Measurements from ENCODE around the gene FARS2.
"Not testable (repeated sequence)": the region's sequence is repeated elsewhere in the genome, so short reads cannot be mapped to it uniquely, and the experiment has no call there.

Gene FARS2

DNA sequence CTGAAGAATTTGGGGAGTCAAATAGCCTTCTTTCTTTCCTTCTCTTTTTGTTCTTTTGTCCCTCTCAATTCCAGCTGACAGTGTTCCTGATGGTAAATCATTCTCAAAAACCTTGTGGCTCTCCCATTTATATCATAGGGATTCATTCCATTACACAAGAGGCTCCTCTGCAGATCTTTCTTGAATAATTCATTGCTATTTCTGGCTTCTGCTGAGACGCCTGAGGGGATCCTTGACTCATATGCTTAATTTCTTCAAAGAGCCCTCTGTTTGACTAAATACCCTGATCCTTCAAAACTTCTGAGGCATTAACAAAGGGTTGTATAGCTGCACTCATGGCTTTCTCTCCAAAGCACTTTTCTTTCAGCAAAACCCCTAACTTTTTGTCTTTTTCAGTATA lies 289.3 kb downstream of the FARS2 start:
- no peak for DNase-seq

DNA sequence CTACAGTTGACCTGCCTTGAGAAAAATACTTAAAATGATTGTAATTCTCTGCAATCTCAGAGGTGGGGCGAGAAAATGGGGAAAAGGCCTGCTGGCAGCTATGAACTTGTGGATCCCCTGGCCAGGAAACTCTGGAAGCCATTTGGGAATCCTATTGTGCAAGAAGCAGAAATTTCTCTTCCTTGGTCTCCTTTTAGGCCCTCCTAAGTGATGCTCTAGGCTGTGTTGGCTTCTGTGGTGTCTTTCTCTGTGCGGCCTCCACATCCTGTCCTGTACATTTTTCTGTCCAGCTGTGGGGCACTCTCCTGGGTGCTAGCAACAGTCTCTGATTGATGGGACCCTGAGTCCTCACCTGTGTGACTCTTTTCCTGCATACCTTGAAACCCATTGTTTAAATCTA lies 290.9 kb downstream of the FARS2 start:
- DNase-seq: no peak

DNA sequence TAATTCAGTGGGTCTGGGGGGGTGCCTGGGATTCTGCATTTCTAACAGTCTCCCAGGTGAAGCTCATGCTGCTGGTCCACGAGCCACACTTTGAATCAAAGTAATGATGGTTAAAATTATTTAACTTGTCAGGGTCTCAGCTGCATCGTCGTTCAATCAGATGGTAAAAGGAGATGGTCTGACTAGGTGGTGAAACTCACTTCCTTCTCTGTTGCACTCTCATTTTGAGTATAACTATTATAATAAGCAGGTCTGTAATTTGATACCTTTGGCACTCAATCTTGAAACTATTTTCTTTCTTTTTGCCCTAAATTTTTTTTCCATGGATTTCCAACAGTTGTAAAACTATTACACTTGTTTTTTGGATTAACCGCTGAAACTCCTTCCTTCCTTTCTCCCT lies 292.5 kb downstream of the FARS2 start:
- no peak for DNase-seq

DNA sequence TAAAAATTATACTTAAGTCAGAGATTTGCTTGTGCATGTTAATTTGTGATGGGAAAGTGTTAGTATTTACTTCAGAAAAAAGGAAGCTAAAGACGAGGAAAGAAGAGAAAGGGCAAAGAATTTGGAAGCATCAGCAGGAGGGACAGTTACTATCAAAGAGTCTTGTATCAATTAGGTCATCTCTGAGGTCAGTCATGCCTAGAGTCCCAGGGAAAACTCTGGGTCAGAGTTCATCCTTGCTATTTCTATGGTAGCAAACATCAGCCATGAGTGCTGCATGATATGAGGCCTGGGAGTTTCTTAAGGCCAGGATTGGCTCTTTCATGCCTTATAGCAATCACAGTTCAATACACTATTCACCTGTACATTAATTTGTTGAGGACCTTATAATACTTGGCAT lies 292.9 kb downstream of the FARS2 start:
- DNase-seq: no peak

DNA sequence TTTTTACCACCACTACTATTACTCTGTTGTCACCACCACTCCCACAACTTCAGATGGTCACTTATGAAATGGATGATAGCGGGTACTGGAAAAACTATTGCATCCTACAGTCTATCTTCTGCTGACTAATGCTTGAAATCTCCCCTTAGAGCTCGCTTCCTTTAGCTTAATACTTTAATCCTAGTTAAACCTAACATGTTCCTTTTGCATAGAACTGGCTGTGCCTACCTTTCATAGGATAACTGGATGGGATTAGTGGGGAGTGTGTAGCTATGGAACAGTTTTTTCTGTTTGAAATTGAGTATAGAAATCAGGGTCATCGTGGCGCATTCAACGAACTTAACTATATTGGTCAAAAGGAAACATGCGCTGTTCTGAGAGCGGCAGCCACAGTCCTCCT lies 294.7 kb downstream of the FARS2 start:
- DNase-seq: no peak

DNA sequence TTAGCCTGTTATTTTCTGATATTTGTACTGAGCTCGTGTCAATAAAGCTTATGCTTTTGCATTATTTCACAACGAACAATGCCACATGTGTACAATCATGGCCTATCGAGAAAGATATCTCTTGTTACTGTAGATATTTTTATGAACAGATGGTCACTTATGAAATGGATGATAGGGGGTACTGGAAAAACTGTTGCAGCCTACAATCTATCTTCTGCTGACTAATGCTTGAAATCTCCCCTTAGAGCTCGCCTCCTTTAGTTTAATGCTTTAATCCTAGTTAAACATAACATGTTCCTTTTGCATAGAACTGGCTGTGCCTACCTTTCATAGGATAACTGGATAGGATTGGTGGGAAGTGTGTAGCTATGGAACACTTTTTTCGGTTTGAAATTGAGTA lies 296.2 kb downstream of the FARS2 start:
- DNase-seq: no peak

DNA sequence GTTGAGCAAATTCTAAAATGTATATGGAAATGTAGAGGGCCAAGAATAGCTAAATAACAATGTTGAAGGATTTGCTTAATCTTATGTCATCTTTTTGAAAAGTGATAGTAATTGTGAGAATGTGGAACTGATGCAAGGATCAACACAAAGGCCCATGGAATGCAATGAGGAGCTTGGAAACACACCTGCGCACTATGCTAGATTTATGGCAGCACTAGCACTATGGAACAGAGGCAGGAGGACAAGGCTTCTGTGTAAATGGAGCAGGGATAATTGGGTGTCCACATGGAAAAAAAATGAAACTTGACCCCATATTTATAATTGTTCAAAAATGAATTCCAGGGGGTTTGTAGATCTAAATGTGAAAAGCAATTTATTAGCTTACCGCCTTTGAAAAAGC lies 298.3 kb downstream of the FARS2 start:
- DNase-seq: no peak

DNA sequence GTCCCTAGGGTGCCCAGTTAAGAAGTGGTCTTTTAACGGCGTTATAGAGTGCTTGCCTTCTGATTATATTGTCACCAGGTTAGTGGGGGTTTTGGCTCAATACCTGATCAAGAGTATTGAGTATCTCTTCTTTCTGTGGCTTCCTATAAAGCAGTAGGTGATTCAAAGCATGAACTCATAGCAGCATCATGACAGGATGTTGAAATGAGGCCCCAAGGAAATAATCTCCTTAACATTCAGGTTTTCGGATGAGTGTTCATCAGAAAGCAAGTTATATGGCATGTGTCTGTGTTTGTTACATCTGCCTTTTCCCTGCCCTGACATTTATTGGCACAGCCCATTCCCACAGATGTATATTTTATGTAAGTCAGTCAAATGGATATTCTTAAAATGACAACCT lies 301.0 kb downstream of the FARS2 start:
- no peak for DNase-seq

DNA sequence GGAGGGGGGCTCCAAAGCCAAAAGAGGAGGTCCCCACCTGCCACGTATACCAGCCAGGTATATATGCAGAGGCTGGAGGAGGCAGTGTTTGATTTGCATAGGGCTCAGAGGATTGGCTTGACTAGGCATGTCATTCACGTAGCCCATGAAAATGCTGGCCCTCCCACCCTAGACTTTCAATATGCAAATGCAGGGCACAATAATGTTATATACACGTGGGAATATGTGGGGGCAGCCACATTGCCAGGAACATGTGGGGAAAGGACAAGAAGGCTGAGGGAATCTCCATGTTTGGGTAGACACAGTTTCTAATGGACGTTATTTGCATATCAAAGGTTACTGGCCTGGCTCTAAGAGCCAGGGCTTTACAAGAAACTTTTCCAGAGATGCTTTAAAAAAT lies 301.8 kb downstream of the FARS2 start:
- no peak for DNase-seq

DNA sequence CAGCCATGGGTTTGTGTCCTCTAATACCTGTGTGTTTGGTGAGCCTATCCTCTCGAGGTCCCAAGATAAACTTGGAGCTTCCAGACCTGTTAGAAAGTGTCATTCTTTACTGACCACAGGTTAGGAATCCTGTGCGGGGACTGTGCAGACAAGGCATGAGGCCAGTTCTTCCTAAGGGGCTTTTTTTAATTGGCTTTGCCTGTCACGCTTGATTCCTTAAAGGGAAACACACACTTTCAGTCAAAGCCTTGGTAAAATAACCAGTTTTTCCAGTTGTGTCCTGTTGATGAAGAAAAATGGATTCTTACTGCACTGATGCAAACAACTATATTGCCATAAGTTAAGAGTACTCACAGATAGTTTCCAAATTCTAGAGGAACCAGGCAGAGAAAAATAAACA lies 303.4 kb downstream of the FARS2 start:
- DNase-seq: not testable (repeated sequence)

DNA sequence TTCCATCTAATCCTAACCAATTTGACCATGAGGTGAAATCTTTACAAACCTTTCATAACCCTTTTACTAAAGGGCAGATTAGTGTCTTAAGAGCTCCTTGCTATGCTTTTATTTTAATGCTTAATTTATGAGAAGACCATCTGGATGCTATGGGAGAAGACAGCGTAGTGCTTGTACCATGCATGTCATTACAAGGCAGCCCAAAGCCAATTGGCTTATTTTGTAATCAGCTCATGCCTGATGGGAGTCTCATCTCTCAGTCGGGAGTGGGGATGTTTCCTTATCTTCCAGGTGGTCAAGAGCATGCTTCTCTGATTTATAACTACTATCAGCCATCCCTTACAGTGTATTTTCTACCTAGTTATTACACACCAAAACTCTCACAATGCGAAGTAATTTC lies 304.7 kb downstream of the FARS2 start:
- no peak for DNase-seq

DNA sequence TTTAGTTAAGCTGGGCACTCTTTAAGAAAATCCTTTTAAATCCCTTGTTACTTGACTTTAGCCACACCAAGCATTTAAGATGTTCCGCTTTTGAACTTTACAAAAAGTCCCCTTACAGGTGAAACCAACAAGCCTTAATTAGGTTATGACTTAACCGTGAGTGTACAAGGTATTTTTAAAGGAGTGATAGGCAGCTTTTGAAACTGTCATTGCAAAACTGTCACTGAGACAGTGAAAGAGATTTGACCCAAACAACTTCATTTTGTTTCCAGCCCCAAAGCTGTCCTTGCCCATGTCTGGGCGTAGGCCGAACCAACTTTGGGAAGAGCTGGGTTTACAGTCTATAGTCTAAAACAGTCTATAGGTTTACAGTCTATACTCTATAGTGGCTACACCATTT lies 305.4 kb downstream of the FARS2 start:
- no peak for DNase-seq

DNA sequence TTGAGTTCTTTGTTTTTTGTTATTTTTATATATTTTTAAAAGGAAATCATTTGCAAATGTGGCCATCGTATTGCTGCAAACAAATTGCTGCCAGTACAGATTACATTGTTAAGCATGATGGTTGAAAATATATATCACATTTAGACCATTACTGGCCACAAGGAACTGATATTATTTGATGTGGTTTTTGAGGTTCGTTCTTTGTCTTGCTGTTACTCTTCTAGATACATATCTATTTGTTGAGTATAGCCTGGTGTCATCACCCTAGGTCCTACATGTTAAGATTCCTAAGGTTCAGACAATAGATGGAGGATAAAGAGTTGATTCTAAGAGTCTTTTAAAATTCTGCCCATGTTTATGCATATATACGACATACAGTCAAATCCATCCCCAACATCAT lies 306.0 kb downstream of the FARS2 start:
- DNase-seq: no peak

DNA sequence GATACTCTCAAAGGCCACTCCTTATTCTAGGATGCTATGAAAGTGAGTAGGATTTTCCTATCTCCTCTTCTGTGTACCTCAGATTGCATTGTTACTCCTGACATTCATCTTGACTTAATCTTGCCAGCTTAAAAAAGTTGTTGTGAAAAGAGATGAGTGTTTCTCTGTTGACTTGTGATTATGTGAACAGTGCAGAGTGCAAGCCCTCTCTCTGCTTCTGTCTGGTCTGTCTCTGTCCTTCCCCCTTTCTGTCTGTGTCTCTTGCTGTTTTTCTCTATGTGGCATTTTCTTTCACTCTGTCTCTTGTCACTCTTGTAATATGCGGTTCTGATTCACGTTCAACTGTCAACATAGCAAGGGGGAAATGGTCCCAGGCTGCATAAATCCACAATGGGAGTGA lies 306.6 kb downstream of the FARS2 start:
- no peak for DNase-seq

DNA sequence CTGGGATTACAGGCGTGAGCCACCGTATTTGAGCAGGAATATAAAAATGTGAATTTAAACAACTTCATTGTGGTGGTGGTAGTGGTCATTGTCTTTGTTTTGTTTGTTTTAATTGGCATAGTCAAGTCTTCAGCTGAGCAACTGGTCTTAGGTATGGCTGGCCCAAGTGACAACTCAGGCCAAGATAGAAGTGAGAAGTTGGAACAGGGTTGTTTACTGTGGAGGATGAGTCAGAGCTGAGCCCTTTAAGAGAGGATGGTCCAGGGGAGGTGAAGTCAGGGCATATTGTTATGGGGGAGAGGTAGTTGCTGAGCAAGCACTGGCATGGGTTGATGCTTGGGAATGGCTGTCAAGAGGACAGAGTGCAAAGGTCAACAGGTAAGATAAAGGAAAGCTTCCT lies 308.2 kb downstream of the FARS2 start:
- DNase-seq: no peak

DNA sequence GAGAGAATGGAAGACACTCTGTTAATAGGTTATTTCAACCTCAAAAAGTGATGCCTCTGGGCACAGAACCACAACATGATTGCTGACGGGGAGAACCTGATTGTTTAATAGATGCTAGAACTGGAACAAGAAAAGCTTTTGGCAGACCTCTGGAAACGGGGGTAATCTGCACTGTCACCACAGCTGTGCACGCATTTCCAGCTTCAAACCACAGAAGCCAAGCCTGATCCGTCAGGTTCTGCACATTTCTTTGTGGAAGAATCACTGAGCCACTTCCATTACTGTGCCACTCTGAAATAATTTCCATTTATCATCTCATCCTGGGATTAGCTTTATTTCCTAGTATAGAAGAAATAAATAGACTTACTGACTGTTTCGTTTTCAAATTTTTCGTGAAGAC lies 309.3 kb downstream of the FARS2 start:
- DNase-seq: no peak

DNA sequence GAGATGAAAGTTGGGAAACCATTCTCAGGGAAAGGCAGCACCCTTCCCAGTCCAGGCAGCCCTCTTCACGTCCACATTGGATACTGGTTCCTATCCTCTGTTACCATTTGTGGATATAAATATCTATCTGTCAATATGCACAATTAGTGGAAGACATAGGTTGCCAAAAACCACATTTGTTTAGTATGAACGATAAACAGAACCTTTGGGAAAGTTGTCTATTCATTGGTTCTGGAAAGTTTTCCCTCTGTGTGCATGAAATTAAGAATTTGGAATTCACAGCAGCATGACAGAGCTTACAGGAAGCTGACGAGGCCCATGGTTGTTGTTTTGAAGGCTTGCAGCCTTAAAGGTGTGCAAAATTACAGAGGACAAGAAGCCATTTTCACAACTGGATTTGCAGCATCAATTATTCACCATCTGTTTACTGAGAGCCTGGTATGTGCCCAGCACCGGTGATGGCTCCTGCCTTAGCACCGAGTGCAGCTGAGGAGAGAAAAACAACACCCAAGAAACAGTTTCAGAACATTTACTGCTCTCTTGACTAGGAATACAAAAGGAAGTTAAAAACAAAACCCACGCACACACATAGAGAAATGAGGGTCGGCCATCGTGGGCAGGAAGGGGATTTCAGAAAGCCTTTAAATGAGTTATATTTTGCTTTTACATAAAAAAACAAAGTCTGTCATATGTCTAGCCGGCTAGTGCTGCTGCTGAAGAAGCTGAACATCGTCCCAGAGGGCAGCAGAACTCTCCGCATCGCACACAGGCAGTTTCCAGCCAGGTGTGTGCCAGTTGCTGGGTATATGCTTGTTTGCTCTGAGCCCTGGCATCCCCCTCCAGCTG lies 319.6 kb downstream of the FARS2 start:
- DNase-seq: peak; percentile 5

DNA sequence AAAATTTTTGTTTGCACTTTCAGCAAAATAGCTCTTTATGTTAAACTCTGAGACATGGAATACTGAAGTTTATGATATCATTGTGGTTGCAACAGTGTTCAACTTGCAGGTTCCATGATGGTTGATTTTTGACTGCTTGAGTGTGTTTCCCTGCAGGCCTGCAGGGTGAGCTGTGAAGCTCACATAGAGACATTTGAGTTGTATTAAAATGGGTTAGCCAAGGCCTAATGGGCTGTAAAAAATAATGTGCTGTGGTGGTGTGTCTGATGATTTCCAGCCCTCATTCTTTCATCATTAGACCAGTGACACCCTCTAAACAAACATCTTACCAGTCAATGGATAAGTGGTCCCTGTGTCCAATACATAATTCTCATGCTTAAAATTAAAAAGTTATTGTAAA lies 321.4 kb downstream of the FARS2 start:
- no peak for DNase-seq

DNA sequence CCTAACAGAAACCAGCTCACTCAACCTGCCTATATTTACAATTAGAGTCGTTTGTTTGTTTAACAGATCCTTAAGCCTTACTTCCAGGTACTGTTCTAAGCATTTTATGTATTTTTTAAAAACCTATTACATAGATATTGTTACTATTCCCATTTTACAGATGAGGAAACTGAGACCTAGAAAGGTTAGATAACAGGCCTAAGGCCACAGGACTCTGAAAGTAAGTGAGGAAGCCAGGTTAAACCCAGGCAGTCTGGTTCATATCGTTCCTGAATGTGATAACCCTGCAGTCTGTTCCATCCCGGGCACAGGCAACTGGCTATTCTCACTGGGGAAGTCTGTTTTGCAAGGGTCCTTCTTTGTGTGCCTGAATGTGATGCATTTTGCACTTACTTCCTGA lies 322.2 kb downstream of the FARS2 start:
- DNase-seq: no peak

DNA sequence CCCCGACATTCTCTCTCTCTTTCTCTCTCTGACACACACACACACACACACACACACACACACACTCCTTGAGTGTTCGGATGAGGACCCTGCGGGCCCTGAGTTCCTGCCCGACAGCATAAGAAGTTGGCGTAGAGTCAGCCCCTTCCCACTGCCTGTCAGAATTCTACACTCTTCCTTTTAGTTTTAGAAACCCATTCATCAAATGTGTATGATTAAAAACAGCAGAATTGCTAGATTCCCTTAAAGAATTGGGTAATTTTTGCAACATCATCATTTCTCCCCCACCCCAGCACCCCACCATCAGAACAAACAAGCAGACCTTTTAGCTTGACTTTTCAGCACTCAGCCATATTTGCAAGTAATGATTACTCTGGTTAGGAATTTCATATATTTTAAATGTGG lies 322.8 kb downstream of the FARS2 start:
- DNase-seq: no peak

DNA sequence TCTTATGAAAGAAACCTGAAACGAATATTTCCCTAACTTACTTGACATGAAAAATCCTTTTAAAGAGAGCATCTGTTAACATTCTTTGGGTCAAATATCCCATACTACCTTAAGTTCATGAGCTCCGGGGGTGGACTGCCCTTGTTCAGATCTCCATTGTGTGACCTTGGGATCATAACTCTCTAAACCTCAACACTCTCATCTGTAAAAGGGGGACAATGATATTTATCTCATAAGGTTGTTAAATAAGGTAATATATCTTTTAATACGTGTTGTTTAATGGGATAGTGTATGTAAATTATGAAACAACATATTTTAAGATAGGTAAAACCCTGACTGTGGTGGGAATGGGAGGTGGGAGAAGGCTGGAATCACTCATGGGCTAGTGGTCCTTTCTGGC lies 326.3 kb downstream of the FARS2 start:
- DNase-seq: no peak

DNA sequence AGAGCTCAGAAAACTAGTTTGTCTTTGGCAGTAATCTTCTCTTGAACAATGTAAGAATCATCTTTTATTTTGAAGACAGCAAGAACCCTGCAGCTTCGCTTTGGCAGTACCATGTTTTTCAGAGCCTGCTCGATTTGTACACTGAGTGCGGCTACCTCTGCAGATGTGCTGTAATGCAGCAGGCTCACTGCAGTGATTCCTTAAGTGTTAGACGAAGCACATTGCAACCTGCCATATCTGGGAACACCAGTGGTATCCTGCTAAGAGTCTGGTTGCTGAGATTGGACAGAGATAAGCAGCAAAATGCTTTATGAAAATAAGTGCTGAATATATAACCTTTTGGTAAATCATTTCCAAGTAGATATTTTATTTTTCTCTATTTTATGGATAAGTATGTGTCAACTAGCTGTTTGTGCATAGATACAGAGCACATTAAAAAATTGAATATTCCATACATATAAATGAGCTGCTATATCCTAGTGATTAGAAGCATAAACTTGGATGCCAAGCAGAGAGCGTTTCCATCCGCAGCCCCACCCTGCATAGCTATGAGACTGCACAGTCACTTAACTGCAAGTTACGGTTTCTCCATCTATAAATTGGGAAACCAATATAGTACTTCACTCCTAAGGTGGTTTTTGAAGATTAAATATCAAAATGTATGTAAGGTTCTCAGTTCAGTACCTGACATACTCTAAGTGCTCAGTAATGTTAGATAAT lies 328.3 kb downstream of the FARS2 start:
- no peak for DNase-seq

DNA sequence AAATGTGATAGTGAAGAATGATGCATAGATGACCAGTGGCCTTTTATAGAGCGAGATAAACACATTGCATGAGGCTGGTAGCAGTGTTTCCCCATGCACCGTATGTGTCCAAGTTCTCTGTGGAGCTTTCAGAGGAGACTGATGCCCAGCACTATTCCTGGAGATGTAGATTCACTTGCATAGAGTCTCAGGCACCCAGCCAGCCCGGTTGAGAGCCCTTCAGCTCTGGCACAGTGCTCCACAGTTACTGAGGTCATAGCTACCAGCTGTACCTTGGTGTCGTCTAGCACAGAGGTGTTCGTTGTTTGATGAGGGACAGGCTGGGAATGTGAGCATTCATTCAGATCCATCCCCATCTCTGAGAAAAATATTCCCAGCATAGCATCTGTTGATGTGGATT lies 328.9 kb downstream of the FARS2 start:
- DNase-seq: no peak

DNA sequence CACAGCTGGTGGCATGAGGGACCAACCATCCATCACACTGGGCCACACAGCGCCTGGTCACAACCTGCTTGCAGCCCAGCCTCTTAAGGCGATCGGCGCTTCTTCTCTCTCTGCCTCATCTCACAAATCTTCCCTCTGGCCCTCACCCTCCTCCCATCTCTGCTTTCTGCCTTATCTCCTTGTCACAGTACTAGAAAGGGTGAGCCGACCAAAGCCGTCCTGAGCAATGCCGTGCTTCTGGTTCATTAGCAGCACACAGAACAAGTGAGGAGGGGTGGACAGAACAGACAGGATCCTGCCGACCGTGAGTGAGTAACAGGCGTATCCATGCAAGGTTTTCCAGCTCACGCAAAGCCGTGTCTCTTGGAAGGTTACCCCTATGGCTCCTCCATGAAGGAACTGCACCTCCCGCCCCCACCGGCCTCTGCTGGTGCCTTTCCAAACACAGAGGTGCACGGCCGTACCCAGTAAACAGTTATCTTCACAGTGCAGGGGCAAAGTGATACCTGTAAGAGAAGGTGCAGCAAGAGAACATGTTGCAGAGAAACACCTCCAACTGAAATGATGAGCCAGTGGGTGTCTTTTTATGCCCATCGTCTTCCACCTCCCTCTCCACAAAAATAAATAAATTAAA lies 331.7 kb downstream of the FARS2 start:
- DNase-seq: no peak

Data from activated gamma-delta T cell treated with Interleukin-2 at 50 U/mL for 16 hours (primary cell).